ENCODE results near the gene ZNF830.
A peak's percentile ranks its signal among the peaks of the same experiment; 100 is the strongest.
"Not testable (repeated sequence)": the region's sequence is repeated elsewhere in the genome, so short reads cannot be mapped to it uniquely, and the experiment has no call there.

The ZNF830 gene

DNA sequence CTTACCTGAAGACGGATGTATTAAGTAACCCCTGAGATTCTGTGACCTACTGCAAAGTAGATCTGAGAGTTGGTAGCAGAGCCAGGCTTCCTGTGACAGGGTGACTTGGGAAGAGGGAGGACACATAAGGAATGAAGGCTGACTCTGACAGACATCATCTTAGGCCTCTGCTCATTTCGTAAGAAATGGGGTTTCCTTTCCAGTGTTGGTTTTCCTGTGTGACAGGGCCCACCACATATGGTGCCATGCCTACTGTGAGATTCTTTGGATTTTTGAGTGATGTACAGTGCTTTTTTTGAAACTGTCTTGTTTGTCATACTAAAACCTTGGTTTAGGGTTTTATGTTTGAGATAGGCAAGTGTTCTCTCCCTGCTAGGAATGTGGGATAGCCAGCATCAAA lies 31.7 kb downstream of the ZNF830 start:
- DNase-seq: no peak

DNA sequence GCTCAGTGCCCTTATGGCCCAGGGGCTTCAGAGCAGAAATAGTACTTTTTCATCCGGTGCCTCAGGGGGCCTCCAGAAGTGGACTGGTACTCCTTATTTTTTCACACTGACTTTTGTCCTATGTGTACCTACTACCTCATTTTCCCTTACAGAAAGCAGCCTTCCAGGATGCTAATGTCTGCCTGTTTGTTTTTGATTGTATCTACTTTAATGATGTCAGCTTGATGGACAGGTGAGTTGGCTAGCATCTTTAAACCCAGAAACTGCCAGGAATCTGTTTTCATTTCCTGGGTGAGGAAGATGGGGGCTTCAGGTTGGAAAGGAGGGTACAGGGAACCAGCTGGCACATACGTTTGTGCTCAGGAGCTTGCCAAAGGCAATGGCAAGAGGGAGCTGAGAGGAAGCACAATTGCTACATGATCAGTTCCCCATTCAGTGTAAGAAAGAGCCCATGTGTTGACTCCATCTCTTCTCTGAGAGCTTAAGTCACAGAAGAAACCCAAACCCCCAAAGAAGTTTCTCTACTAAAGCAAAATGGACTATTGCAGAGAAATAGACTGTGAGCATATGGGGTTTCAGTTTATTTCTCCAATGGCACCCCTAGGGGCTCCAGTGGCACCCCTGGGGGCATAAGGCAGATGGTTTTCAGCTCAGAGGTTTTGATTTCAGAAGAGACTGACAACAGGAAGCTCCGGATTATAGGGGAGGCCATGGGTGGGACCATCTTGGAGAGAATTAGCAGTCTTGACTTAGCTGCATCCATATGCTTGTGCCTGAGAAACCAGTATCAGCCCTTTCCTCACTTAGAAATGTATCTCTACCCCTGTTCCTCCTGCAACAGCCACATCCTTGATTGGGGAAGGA lies 35.3 kb downstream of the ZNF830 start:
- DNase-seq: no peak

DNA sequence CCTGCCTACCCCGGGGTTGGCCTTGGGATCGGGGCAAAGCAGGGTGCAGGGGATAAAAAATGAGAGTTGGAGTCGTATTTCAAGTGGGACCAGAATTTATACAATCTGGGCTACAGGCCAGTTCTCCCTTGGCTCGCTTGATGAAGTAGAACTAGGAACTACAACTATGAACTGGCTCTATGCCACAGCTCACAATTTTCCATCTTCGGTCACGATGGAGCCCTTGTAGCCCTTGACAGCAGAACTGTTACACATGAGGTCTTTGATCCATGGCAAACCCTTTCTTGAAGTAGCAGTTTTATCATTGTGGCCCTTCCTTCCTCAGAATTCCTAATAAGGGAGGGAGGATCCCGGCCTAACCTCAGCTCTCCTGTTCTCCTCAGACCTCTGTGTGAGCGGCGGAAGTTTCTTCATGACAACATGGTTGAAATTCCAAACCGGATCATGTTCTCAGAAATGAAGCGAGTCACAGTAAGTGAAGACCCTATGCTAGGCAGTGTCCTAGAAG lies 36.1 kb downstream of the ZNF830 start:
- DNase-seq: no peak

GRCh38 chr17:34998205-34998604 lies 36.9 kb downstream of the ZNF830 start:
- DNase-seq: peak; percentile 82

- no peak for DNase-seq
Measured at GRCh38 chr17:34999456-34999855, 38.1 kb downstream of the ZNF830 start.

- not testable (repeated sequence) for DNase-seq
Measured at GRCh38 chr17:35000965-35001364, 39.6 kb downstream of the ZNF830 start.

GRCh38 chr17:35001549-35001948 lies 40.2 kb downstream of the ZNF830 start:
- DNase-seq: no peak

- no peak for DNase-seq
Measured at GRCh38 chr17:35002876-35003551, 41.7 kb downstream of the ZNF830 start.

GRCh38 chr17:35003778-35004177 lies 42.4 kb downstream of the ZNF830 start:
- no peak for DNase-seq

- no peak for DNase-seq
Measured at GRCh38 chr17:35006345-35006744, 45.0 kb downstream of the ZNF830 start.

DNA sequence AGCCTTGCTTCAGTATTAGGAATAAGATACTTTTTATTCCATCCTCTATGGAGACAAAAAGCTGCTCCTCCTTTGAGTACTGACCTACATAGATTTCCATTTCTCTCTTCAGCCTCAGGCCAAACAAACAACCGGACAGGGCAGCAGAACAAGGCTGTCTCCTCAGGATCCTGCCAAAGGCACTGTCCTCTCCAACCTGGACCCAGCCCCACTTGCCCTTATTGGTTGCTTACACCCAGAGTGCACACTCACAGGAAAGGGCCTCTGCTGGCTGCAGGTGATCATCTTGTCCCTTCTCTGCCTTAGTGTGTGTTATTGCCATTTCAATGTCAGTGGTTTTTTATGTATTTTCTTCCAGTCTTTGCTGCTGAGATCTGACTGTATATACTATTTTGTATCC lies 45.6 kb downstream of the ZNF830 start:
- DNase-seq: no peak

GRCh38 chr17:35010093-35010492 lies 48.8 kb downstream of the ZNF830 start:
- no peak for DNase-seq

- no peak for DNase-seq
Measured at GRCh38 chr17:35011671-35012216, 50.4 kb downstream of the ZNF830 start.

Data from CD4-positive, alpha-beta T cell treated with Interleukin-6 for 4 hours (primary cell).